DMS53 (cell line): ENCODE measurements around the gene PRKCSH.
"Not testable (repeated sequence)": the region's sequence is repeated elsewhere in the genome, so short reads cannot be mapped to it uniquely, and the experiment has no call there.

Experiments used
- DNase-seq: peaks from one replicate; lab custom pipeline; 2025; lab: John Stamatoyannopoulos, UW

Gene PRKCSH, protein sequence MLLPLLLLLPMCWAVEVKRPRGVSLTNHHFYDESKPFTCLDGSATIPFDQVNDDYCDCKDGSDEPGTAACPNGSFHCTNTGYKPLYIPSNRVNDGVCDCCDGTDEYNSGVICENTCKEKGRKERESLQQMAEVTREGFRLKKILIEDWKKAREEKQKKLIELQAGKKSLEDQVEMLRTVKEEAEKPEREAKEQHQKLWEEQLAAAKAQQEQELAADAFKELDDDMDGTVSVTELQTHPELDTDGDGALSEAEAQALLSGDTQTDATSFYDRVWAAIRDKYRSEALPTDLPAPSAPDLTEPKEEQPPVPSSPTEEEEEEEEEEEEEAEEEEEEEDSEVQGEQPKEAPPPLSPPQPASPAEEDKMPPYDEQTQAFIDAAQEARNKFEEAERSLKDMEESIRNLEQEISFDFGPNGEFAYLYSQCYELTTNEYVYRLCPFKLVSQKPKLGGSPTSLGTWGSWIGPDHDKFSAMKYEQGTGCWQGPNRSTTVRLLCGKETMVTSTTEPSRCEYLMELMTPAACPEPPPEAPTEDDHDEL

DNA sequence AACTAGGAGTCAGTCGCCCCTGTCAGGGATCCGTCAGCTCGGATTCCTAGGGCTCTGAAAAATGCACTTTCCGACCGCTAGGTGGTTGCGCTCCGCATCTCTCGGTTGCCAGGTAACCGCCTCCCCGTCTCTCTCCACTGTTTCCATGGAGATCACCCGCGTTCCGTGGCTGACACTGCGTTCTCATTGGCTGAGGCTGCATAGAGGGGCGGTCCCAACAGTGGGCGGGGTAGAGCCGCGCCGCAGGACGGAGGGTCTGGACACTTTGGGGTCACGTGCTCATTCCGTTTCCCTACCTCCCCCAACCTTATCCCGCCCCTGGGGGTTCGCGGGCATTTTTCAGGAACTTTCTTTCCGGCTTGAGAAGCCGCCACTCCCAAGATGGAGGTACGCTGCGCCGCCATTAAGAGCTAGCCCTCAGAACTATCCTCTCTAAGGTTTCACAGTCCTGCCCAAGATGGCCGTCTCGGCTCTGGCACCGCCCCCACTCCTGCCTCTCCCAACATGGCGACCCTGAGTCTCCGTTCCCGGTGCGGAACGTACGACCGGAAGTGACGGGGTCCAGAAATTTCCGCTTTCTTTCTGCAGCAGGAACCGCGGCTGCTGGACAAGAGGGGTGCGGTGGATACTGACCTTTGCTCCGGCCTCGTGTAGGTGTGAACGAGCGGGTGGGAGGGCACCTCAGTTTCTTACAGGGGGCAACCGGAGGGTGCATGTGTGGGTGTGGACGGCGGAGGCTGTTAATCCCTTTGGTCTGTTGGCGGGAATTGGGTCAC, at the start of gene PRKCSH, which contains the start of gene ODAD3:
Gene PRKCSH, plus strand, starts transcription at position 579 of the 776 bp plus-strand sequence. CDS start 483 bp downstream, outside the sequence.
Gene ODAD3, minus strand, starts transcription at position 65 of the 776 bp plus-strand sequence. CDS start 105 bp downstream, outside the sequence.
- DNase-seq = peak; percentile 100

DNA sequence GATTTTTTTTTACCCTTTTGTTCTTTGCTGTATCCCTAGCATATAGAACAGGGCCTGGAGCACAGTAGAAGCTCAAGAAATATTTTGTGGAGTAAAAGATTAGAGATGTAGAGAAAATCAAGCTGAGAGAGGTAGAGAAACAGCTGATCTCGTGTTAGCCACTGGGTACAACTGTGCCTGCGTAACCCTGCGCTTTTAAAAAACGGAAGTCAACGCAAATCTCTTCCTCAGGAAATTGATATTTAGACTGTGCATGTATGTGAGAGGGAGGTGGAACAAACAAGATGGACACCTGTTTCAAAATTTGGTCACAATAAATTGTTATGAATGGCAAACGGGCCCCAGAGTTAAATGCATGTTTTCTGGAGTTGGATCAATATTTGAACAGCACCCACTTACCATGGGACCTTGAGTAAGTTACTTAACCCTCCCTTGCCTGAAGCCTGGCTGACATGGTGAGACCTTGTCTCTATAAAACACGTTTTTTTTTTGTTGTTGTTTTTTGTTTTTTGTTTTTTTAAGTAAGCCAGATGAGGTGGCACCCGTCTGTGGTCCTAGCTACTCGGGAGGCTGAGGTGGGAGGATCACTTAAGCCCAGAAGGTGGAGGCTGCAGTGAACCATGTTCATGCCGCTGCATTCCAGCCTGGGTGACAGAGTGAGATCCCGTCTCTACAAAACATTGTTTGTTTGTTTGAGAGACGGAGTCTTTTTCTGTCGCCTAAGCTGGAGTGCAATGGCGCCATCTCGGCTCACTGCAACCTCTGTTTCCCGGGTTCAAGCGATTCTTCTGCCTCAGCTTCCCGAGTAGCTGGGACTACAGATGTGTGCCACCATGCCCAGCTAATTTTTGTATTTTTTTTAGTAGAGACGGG, 48.0 kb upstream of the PRKCSH start:
- peak; percentile 42 for DNase-seq

DNA sequence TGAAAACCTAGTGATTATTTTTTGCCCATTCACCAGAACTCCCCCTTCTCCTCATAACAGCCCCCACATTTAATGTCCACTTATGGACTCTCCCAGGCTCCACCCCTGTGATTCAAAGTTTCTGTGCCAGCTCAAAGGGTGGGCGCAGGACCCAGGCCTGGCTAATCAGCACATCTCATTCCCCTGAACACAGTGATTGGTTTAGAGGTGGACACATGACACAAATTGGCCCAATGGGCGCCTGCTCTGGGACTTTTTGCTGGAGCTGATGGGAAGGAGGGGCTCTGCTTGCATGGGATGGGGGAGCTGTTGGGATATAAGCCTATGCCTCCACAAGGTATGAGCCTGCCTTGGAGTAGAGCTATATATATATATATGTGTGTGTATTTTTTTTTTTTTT, 45.1 kb upstream of the PRKCSH start:
- DNase-seq = no peak

GRCh38 chr19:11390933-11391680, 44.3 kb upstream of the PRKCSH start:
- DNase-seq = no peak

DNA sequence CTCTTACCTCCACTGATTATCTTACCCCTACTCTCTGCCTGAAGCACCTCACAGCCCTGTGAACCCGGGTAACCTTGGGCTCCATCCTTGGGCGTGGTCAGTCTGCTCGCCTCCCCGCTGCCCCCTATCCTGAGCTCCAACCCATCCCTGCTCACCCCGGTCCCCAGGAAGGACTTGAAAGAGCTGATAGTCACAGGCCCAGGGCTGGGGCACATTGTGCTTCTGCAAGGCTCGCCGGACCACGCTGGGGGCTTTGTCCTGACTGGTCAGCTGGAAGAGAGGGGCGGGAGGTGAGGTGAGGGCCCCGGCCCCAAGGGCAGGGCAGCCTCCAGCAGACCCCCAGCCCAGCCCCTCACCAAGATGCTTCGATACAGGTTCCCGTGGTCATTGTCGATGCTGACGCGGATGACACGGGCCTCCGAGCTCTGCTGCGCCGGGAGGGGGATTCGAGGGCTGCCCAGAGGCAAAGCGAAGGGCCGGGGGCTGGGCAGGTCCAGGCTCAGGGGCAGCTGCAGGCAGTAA, 38.3 kb upstream of the PRKCSH start:
- DNase-seq = no peak

DNA sequence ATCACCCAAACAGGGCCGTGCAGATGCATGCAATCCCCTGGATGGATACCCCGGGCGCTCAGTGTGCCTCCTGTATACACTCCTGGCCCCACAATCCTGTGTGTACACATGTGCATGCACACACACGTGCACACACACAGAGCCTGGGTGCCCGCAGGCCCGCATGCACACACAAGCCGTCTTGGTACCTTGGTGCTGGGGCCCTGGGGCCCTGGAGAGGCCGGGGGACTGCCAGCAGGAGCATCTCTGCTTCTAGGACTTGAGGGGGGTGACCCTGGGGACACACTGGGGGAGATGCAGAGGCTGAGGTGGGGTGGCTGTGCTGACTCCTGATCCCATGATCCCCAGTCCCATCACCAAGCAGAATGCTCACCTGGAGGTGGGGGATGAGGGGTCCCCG, 35.8 kb upstream of the PRKCSH start:
- DNase-seq = no peak

DNA sequence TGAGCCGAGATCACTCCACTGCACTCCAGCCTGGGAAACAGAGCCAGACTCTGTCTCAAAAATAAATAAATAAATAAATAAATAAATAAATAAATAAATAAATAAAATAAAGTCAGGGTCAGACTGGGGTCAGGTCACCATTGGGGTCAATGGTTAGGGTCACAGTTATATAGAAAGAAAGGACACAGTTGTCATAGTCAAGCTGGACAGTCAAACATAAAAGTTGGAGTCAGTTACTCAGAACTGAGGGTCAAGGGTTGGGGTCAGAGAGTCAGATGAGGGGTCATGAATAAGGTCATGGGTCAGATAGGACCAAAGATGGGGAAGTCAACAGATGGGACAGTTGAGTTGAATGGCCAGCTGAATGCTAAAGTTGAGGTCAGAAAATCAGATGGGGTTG, 34.6 kb upstream of the PRKCSH start:
- no peak for DNase-seq

DNA sequence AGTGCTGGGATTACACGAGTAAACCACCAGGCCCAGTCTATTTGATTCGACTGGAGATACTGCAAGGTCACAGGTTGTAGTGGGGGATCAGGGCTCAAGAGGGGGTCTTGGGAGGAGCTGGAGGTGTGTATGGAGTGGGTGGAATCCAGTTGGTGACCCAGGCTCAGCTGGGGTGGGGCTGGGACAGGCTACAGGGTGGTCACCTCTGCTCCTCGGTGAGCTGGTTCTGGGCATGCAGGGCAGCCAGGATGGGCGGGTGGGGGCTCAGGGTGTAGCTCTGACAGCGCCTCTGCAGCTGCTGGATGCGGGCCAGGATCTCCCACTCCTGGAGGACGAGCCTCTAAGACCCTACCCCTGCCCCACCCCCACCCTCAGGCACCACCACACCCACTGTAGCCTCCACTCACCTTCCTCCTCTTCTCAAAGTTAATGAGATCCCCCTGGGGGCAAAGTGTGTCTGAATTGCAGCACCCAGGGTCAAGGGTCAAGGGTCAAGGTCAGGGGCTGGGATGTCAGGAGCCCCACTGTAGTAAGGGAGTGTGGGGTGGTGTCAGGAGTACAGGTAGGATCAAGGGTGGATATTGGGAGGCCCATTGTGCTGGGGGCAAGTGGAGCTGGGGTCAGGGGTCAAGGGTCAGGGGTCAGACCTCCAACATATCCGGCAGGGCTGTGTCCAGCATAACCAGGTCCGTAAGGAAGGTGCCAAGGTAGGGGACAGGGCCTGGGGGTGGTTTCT, 33.5 kb upstream of the PRKCSH start:
- DNase-seq = no peak

DNA sequence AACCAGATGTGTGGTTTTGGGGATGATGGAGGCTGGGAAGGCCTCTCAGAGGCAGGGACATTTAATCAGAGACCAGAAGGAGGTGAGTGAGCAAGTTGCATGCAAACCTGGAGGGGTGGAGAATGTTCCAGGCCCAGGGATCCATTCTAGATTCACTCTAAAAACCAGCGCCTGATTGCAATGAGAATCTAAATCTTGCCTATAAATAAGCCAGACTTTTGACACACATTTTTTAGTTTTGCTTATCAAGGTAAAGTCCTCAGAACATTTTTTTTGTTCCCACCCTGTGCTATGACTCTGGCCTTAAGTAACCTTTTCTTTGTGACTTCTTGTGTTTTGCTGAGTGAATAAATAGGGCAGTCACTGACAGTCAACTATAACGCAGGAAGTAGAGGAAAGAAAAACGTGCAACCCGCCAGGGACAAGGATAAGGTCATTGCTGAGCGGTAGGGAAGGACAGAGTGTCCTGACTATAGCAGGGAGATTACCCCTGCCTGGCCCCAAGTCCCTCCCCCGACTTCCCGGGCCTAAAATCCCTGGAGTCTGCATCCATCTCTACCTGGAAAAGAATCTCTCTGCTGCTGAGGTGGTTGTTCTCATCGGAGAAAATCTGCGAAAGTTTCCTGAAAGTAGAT, 30.7 kb upstream of the PRKCSH start:
- DNase-seq = no peak

DNA sequence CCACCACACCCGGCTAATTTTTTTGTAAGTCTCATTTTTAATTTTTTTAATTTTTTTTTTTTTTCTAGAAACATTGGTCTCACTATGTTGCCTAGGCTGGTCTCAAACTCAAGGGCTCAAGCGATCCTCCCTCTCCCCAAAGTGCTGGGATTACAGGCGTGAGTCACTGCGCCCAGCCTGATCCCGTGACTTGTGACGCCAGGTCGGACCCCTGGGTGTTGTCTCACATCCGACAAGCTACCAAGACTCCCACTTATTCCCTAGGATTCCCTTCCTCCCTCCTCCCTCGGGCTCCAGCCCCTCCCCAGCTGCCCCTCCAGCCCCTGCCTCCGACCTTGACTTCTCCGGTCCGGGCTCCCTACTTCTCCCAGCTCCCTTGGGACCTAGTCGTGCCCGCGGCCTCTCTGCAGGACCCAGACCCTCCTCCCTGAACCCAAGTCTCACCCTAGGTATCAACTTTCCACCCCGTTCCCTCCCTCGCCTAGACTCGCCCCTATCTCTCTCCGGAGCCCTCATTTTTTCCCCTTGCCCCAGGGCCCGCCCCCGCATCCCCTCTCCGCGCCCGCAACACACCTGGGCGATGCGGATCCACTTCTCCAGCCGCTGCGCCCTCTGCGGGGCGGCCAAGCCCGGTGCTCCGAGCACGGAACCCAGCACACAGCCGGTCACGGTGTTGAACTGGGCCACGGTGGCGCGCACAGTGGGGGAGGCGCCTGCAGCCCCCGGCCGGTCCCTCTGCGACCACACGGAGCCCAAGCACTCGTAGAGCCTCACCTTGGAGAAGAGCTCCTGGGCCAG, 29.4 kb upstream of the PRKCSH start:
- no peak for DNase-seq

DNA sequence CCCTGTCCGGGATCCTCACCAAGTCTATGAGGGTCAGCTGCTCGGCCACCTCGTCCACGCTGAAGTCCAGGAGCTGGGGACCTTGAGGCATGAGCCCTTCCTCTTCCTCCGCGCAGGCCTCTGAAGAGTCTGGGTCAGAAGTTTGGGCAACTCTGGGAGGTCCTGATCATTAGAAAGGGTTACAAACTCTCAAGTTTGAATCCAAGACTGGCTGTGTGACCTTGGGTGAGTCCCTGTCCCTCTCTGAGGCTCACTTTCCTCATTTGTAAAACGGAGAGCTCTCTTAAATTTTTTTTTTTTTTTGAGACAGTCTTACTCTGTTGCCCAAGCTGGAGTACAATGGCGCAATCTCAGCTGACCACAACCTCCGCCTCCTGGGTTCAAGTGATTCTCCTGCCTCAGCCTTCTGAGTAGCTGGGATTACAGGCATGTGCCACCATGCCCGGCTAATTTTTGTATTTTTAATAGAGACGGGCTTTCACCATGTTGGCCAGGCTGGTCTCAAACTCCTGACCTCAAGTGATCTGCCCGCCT, 28.7 kb upstream of the PRKCSH start:
- not testable (repeated sequence) for DNase-seq

GRCh38 chr19:11408591-11408990, 26.8 kb upstream of the PRKCSH start:
- DNase-seq = no peak

DNA sequence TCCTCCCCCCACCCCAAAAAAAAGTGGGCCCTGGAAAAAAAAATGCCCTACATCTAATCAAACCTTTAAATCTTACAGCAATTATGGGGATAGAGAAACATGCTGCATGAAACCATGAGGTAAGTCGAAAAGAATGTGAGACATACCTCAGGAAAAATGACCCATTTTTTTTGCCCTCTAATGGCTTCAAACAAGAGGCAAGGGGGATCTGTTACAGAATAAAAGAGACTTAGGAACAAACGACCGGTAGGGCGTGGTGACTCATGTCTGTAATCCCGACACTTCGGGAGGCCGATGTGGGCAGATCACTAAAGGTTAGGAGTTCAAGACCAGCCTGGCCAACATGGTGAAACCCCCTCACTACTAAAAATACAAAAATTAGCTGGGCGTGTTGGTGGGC, 24.8 kb upstream of the PRKCSH start:
- no peak for DNase-seq

DNA sequence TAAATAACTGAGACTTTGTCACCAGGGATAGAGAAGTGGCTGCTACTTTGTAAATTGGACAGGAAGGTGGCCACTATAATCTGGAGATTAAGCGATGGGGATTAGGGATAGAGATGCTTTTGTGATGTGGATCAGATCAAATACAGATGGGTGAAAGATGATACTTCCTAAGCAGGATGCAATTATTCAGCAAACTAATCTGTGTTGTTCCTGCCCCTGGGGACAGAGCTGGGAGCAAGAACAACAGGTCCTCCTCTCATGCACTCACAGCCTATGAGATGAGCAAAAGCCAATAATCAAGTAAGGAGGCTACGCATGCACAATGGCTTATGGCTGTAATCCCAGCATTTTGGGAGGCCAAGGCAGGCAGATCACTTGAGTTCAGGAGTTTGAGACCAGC, 20.9 kb upstream of the PRKCSH start:
- peak; percentile 24 for DNase-seq

GRCh38 chr19:11416346-11417052, 18.9 kb upstream of the PRKCSH start:
- DNase-seq = no peak

DNA sequence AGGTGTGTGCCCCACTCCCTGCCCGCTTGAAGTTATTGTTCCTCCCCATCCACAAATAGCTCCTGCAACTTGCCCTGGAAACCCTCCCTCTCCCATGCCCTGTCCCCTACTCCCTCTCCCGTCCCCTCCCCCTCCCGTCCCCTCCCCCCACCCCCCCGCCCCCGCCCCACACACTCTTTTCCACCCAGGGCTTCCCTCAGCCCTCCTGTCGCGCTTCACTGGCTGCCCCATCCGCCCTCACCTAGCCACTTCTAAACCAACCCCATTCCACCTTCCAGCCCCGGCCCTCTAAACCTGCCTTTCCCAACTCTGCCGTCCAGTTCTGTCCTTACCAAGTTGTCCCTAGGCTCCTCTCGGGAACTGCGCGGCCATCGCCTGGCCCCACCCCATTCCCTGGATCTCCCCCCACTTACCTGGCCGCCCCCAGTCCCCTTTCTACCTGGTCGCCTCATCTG, 17.3 kb upstream of the PRKCSH start:
- peak; percentile 71 for DNase-seq

DNA sequence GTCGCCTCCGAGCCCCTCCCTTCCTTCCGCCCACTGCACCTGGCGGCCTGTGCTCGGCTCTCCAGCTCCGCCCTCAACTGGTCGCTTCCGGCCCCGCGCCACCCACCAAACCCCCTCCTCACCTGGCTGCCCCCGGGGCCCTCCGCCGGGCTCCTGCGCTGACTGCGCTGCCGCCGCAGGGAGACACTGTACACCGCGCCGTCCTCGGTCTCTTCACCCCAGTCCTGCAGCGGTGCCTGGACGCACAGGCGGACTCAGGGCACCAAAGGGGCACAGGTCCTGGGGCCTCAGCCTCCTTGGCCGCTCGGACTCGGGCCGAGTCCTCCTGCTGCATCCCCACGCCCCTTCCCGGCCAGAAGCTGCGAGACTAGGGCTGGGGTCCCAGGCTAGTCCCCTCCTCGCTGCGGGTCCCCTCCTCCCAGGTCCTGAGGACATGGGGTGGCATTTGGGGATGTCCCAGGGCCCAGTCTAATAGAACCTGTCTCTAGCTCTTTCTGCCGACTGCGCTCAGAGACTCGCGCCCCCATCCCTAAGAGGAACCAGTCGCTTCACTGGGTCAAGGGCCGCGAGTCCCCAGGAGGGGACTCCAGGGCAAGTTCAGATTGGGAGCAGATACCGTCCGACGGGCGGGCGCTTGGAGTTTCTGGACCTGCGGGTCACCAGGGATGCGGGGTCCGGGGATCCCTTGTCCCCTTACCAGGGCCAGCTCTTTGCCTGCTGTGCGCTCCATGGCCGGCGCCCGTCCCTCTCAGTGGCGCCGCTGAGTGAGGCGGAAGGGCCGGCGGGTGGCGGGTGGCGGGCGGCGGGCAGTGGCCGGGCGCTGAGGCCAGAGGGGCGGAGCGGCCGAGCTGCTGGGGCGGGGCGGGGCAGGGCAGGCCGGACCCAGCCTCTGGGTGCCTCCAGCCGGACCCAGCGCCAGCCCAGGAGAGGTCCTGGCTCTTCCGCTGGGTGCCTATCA, 16.6 kb upstream of the PRKCSH start, which contains the start of gene RGL3:
Gene RGL3, minus strand, starts transcription at position 766 of the 958 bp plus-strand sequence. Its CDS starts 36 bp downstream, at position 730.
- peak; percentile 79 for DNase-seq
